Left ventricle myocardium inferior (tissue), 1 donor: Measurements from ENCODE around the gene SAP25. TPM values are rescaled to one million over a fixed set of nuclear protein-coding genes. Genes with fewer than 3 reads are reported as not detected.
"Not testable (repeated sequence)": the region's sequence is repeated elsewhere in the genome, so short reads cannot be mapped to it uniquely, and the experiment has no call there.

ENCODE experiments used
- DNase-seq: peaks from one replicate; pipeline ENCODE4 v3.0.0-alpha.2; 2020
- H3K27ac ChIP-seq: fragments of 200-600 bp; replicated peaks from 2 replicates; pipeline ENCODE4 v1.8.0; 2021
- H3K27me3 ChIP-seq: fragments of 200-600 bp; 2 replicates; pipeline ENCODE4 v1.8.0; 2021; ENCODE audit warnings: low read depth
- H3K36me3 ChIP-seq: fragments of 200-600 bp; 2 replicates; pipeline ENCODE4 v1.8.0; 2021
- H3K4me1 ChIP-seq: fragments of 200-600 bp; 2 replicates; pipeline ENCODE4 v1.8.0; 2021
- H3K4me3 ChIP-seq: fragments of 200-600 bp; 2 replicates; pipeline ENCODE4 v1.8.0; 2021; ENCODE audit warnings: mild to moderate bottlenecking, moderate library complexity
- H3K9me3 ChIP-seq: fragments of 200-600 bp; replicated peaks from 2 replicates; pipeline ENCODE4 v1.8.0; 2021
- CTCF ChIP-seq: fragments of 200-600 bp; IDR thresholded peaks from 2 replicates; pipeline ENCODE4 v1.8.0; 2021; ENCODE audit warnings: antibody characterized with exemption, mild to moderate bottlenecking, borderline replicate concordance
- intact Hi-C: fragments of 100-400 bp; cut with micrococcal nuclease; formaldehyde crosslinking; loops from one replicate; pipeline ENCODE4 v1.11.0; 2022
- total RNA-seq: library from RNA; stranded (reverse); fragmentation: NEBNext Ultra II Directional; extraction: Animal tissue kit (Norgen Biotek cat#: 25700); gene quantifications from one replicate; pipeline ENCODE4 v1.2.1, GENCODE V29; 2021
- donor health status: DM: no; HTN: yes; CAD: no; lungs with severe emphysema.

SAP25 gene
- total RNA-seq, 1 donor from 2014 or later = 1.1 TPM

- H3K27ac ChIP-seq = no peak overlapping the region
- no peaks in the 10 kb centered on the region for H3K27me3 ChIP-seq
- no peak for TF ChIP-seq CTCF
- H3K4me1 ChIP-seq = peaks cover 22% of the 10 kb centered on the region
- no peak for DNase-seq
- H3K9me3 ChIP-seq = no peaks in the 10 kb centered on the region
- no peak overlapping the region for H3K4me3 ChIP-seq
- intact Hi-C loops = no loop called here
- H3K36me3 ChIP-seq = peaks cover 7% of the 10 kb centered on the region
Observed at GRCh38 chr7:100567751-100568175, 5.9 kb downstream of the SAP25 start.

GRCh38 chr7:100567031-100567730 is 6.5 kb downstream of the SAP25 start:
- no peak for DNase-seq
- no peak overlapping the region for H3K4me3 ChIP-seq
- intact Hi-C loops = no loop called here
- no peak for TF ChIP-seq CTCF
- no peaks in the 10 kb centered on the region for H3K27me3 ChIP-seq
- no peak overlapping the region for H3K27ac ChIP-seq
- H3K36me3 ChIP-seq = peaks cover 9% of the 10 kb centered on the region
- peaks cover 22% of the 10 kb centered on the region for H3K4me1 ChIP-seq
- H3K9me3 ChIP-seq = no peaks in the 10 kb centered on the region

GRCh38 chr7:100566018-100566531 is 7.6 kb downstream of the SAP25 start:
- H3K27me3 ChIP-seq = no peaks in the 10 kb centered on the region
- H3K4me1 ChIP-seq = peaks cover 22% of the 10 kb centered on the region
- no peak for DNase-seq
- no peak overlapping the region for H3K27ac ChIP-seq
- no peaks in the 10 kb centered on the region for H3K9me3 ChIP-seq
- H3K4me3 ChIP-seq = no peak overlapping the region
- intact Hi-C loops = no loop called here
- no peak for TF ChIP-seq CTCF
- peaks cover 9% of the 10 kb centered on the region for H3K36me3 ChIP-seq

GRCh38 chr7:100565133-100565571 is 8.5 kb downstream of the SAP25 start:
- no peak for DNase-seq
- Histone ChIP-seq H3K4me3 (no peak overlapping the region), H3K4me1 (peaks cover 17% of the 10 kb centered on the region), H3K9me3 (no peaks in the 10 kb centered on the region), H3K27me3 (no peaks in the 10 kb centered on the region), H3K36me3 (peaks cover 9% of the 10 kb centered on the region), H3K27ac (no peak overlapping the region)
- intact Hi-C loops = no loop called here
- no peak for TF ChIP-seq CTCF

- H3K36me3 ChIP-seq, H3K27me3 ChIP-seq, H3K9me3 ChIP-seq, DNase-seq, H3K4me3 ChIP-seq, H3K27ac ChIP-seq, H3K4me1 ChIP-seq, intact Hi-C loops: not testable (repeated sequence)
Observed at GRCh38 chr7:100564405-100564804, 9.3 kb downstream of the SAP25 start.

GRCh38 chr7:100563809-100564400 is 9.8 kb downstream of the SAP25 start:
- intact Hi-C loops = no loop called here
- no peaks in the 10 kb centered on the region for H3K27me3 ChIP-seq
- H3K4me1 ChIP-seq = peaks cover 5% of the 10 kb centered on the region
- H3K27ac ChIP-seq = no peak overlapping the region
- peak; percentile 82 for DNase-seq
- TF ChIP-seq CTCF = peak; percentile 97
- H3K36me3 ChIP-seq = peaks cover 9% of the 10 kb centered on the region
- no peaks in the 10 kb centered on the region for H3K9me3 ChIP-seq
- no peak overlapping the region for H3K4me3 ChIP-seq
